Right lobe of liver (tissue), 6 donors: ENCODE results near the gene KLHL35. TPM values are rescaled to one million over a fixed set of nuclear protein-coding genes. Genes with fewer than 3 reads are reported as not detected.

Experiments used
- ATAC-seq, 4 donors: fragments of 200-7000 bp; cut with Tn5 transposase; one replicate each; pipeline ENCODE4 v1.9.1; 2020; ENCODE audit warnings: mild to moderate bottlenecking in 4 of 4, moderate library complexity in 4 of 4
- DNase-seq, 3 donors: peaks; one replicate each; pipeline ENCODE4 v3.0.0-alpha.2; 2020
- H3K27ac ChIP-seq, 3 donors: fragments of 200-600 bp; one replicate each; pipeline ENCODE4 v1.8.0; 2022
- H3K27me3 ChIP-seq, 2 donors: fragments of 200-600 bp; one replicate each; pipeline ENCODE4 v1.8.0; 2022
- H3K36me3 ChIP-seq, 4 donors: fragments of 200-600 bp; sonication (generic) in 1 of 4; one replicate each; pipeline versions ENCODE4 v1.5.1 to v1.8.0; 2017 to 2022; ENCODE audit warnings: control low read depth in 1 of 4
- H3K4me1 ChIP-seq, 4 donors: fragments of 200-600 bp; sonication (generic) in 1 of 4; one replicate each; pipeline versions ENCODE4 v1.5.1 to v1.8.0; 2017 to 2022; ENCODE audit warnings: control low read depth in 1 of 4
- H3K4me3 ChIP-seq, 3 donors: fragments of 200-600 bp; one replicate each; pipeline ENCODE4 v1.8.0; 2022
- H3K9me3 ChIP-seq, 4 donors: fragments of 200-600 bp; sonication (generic) in 1 of 4; one replicate each; pipeline versions ENCODE4 v1.5.1 to v1.8.0; 2017 to 2022; ENCODE audit warnings: control low read depth in 1 of 4
- CTCF ChIP-seq, 4 donors: fragments of 200-600 bp in 3 of 4; fragments of 450-650 bp in 1 of 4; IDR thresholded peaks; one replicate each; pipeline versions ENCODE4 v1.5.1 to v1.8.0; 2016 to 2022; ENCODE audit warnings: antibody characterized with exemption in 4 of 4, mild to moderate bottlenecking in 2 of 4
- POLR2A ChIP-seq: fragments of 450-650 bp; IDR thresholded peaks from one replicate; pipeline ENCODE4 v1.6.1; 2017; ENCODE audit warnings: antibody characterized with exemption, mild to moderate bottlenecking
- WGBS: methylation state at CpG from one replicate; pipeline ENCODE4 v1.1.6; 2018; ENCODE audit warnings: low coverage, low lambda C conversion rate; ENCODE audit not compliant: insufficient coverage; ENCODE audit errors: missing lambda C conversion rate; 5-methylcytosine and 5-hydroxymethylcytosine counted together
- intact Hi-C, 2 donors: fragments of 100-400 bp; cut with DNase I; formaldehyde crosslinking; loops; one replicate each; pipeline versions ENCODE4 v1.11.2 to v1.14.1; 2022
- total RNA-seq, 6 experiments: library from RNA; depleted of rRNA in 2 of 6; stranded (reverse); fragments of >200 nt in 2 of 6; fragmentation: NEBNext Ultra II Directional in 3 of 6; extraction: Animal tissue kit (Norgen Biotek cat#: 25700) in 3 of 6; gene quantifications; one replicate each; pipeline versions ENCODE4 v1.1.0 to v1.2.4, GENCODE V29; 2016 to 2023
- donor health status: DM: no; HTN: yes; CAD: no.
- donor health status: DM: no; HTN: no; CAD: no.
- donor health status: DM: no; HTN: no; CAD: no.
- donor health status: DM: no; HTN: yes; CAD: no.
- donor health status: DM: no; HTN: yes; CAD: no.

KLHL35 gene
- total RNA-seq, 6 experiments from 2014 or later: 0.09 TPM; not detected in 5

- Histone ChIP-seq H3K4me1 (no peaks in the 10 kb centered on the region), H3K4me3 (no peak overlapping the region), H3K9me3 (no peaks in the 10 kb centered on the region), H3K27ac (no peak overlapping the region), H3K36me3 (no peaks in the 10 kb centered on the region), H3K27me3 (no peaks in the 10 kb centered on the region)
- intact Hi-C loops: no loop called here
- TF ChIP-seq CTCF (IDR thresholded peaks at IDR 0.05) (no peak), POLR2A (no peak)
- DNase-seq: no peak
- ATAC-seq: no peak
- WGBS: 66% methylated on average over 3 of the region's 14 CpGs
These were observed 23.7 kb upstream of the KLHL35 start for GRCh38 chr11:75456596-75457183.

- Histone ChIP-seq H3K36me3 (no peaks in the 10 kb centered on the region), H3K27ac (no peak overlapping the region), H3K4me3 (no peak overlapping the region), H3K9me3 (no peaks in the 10 kb centered on the region), H3K27me3 (no peaks in the 10 kb centered on the region), H3K4me1 (no peaks in the 10 kb centered on the region)
- DNase-seq (peak in 1 of 3 donors; percentile 6), ATAC-seq (peak in 1 of 4 donors; percentile 22)
- no peak for TF ChIP-seq POLR2A
- no peak for TF ChIP-seq CTCF (IDR thresholded peaks at IDR 0.05)
- intact Hi-C loops: no loop called here
- no CpG with 5 or more reads among the region's 5 CpGs for WGBS
These were observed 22.0 kb upstream of the KLHL35 start for GRCh38 chr11:75454987-75455386.

GRCh38 chr11:75453916-75454655 is 21.1 kb upstream of the KLHL35 start:
- no peak for ATAC-seq
- DNase-seq: no peak
- Histone ChIP-seq H3K4me1 (no peaks in the 10 kb centered on the region), H3K4me3 (no peak overlapping the region), H3K27ac (no peak overlapping the region), H3K36me3 (no peaks in the 10 kb centered on the region), H3K27me3 (no peaks in the 10 kb centered on the region), H3K9me3 (no peaks in the 10 kb centered on the region)
- no peak for TF ChIP-seq CTCF (IDR thresholded peaks at IDR 0.05)
- no peak for TF ChIP-seq POLR2A
- intact Hi-C loops: no loop called here
- WGBS: 46% methylated on average over 9 of the region's 9 CpGs

- intact Hi-C loops: no loop called here
- WGBS: 71% methylated on average over 22 of the region's 46 CpGs
- Histone ChIP-seq H3K27me3 (no peaks in the 10 kb centered on the region), H3K4me3 (no peak overlapping the region), H3K27ac (no peak overlapping the region), H3K4me1 (no peaks in the 10 kb centered on the region), H3K36me3 (no peaks in the 10 kb centered on the region), H3K9me3 (no peaks in the 10 kb centered on the region)
- TF ChIP-seq POLR2A: no peak
- peak; percentile 10 to 43 (median 34) for TF ChIP-seq CTCF (IDR thresholded peaks at IDR 0.05)
- DNase-seq (no peak), ATAC-seq (peak in 1 of 4 donors; percentile 30)
These were observed 18.1 kb upstream of the KLHL35 start for GRCh38 chr11:75450826-75451821.
